Esophagus muscularis mucosa (tissue), 4 donors: Measurements from ENCODE around the gene OBSCN.

Source experiments
- CTCF ChIP-seq, 3 experiments: fragments of 200-600 bp in 2 of 3; fragments of 450-650 bp in 1 of 3; sonication (generic) in 2 of 3; IDR thresholded peaks; one replicate each; pipeline ENCODE4 v1.5.1; 2017 to 2019; ENCODE audit warnings: antibody characterized with exemption in 3 of 3, mild to moderate bottlenecking in 2 of 3, moderate library complexity in 1 of 3
- EP300 ChIP-seq: sonication (generic); formaldehyde crosslinking; IDR thresholded peaks from one replicate; pipeline ENCODE4 v1.6.1; 2017; ENCODE audit warnings: antibody characterized with exemption
- POLR2A ChIP-seq: fragments of 450-650 bp; IDR thresholded peaks from one replicate; pipeline ENCODE4 v1.6.1; 2017; ENCODE audit warnings: antibody characterized with exemption, moderate library complexity, mild to moderate bottlenecking, low read depth

GRCh38 chr1:228371741-228372182, 163.9 kb downstream of the OBSCN start:
- no peak for TF ChIP-seq CTCF (IDR thresholded peaks at IDR 0.05)
- TF ChIP-seq EP300: no peak
- TF ChIP-seq POLR2A: no peak
